ENCODE data around the gene TMEM254. TPM values are rescaled to one million over a fixed set of nuclear protein-coding genes. Genes with fewer than 3 reads are reported as not detected.

Gene TMEM254
- total and polyA plus RNA-seq, 2 of the 4 experiments (the other 2 are of a cell fraction), result 4.7 to 10.7 TPM

GRCh38 chr10:80081801-80082750, 3.6 kb downstream of the TMEM254 start (continued):
- no peak for TF ChIP-seq BHLHE40 (IDR thresholded peaks at IDR 0.05; ENCODE audit: low read depth, low read length)
- TF ChIP-seq NFE2L2 (IDR thresholded peaks at IDR 0.05; ENCODE audit: low read depth, low read length), result no peak

GRCh38 chr10:80090121-80090520, 11.7 kb downstream of the TMEM254 start:
- H3K79me1 ChIP-seq (ENCODE audit: low read depth in 1 of 2, low read length in 2 of 2), result no peaks in the 10 kb centered on the region
- no peaks in the 10 kb centered on the region for H3K9me3 ChIP-seq (ENCODE audit: control insufficient read depth, insufficient read depth, low read length)
- TF ChIP-seq MAFK (IDR thresholded peaks at IDR 0.05; ENCODE audit: low read depth, low read length) (no peak), CHD1 (IDR thresholded peaks at IDR 0.05; ENCODE audit: low read depth, low read length) (no peak), CTCF (conservative IDR thresholded peaks at IDR 0.05; ENCODE audit: low read depth, low read length) (no peak), CEBPB (IDR thresholded peaks at IDR 0.05; ENCODE audit: low read depth, low read length) (no peak), NFE2L2 (IDR thresholded peaks at IDR 0.05; ENCODE audit: low read depth, low read length) (no peak), RCOR1 (IDR thresholded peaks at IDR 0.05; ENCODE audit: insufficient replicate concordance, low read length) (no peak), MAZ (IDR thresholded peaks at IDR 0.05; ENCODE audit: borderline replicate concordance, low read depth, low read length) (no peak), FOS (IDR thresholded peaks at IDR 0.05; ENCODE audit: low read depth, low read length) (no peak), USF2 (IDR thresholded peaks at IDR 0.05; ENCODE audit: low read depth, low read length) (no peak), RAD21 (IDR thresholded peaks at IDR 0.05; ENCODE audit: low read length) (no peak)
- H2BK20ac ChIP-seq (ENCODE audit: low read depth, low read length), result no peak overlapping the region
- no peak overlapping the region for H3K27ac ChIP-seq (ENCODE audit: insufficient read depth, low read length)
- CTCF ChIA-PET, result no interaction called here
- H2AK5ac ChIP-seq (ENCODE audit: low read depth, low read length), result no peak overlapping the region
- no peak overlapping the region for H2BK15ac ChIP-seq (ENCODE audit: low read depth, low read length)
- no peak overlapping the region for H4K91ac ChIP-seq (ENCODE audit: insufficient read depth, low read depth, low read length)
- no CpG with 5 or more reads among the region's 2 CpGs for WGBS, 2 experiments (ENCODE audit: extremely low coverage in 2 of 2, insufficient read length in 1 of 2)
- no peak overlapping the region for H3K23ac ChIP-seq (ENCODE audit: low read depth, low read length)
- H4K5ac ChIP-seq (ENCODE audit: low read depth, low read length), result no peak overlapping the region
- ATAC-seq (ENCODE audit: low read depth) (no peak), DNase-seq (no peak)
- POLR2A ChIA-PET (ENCODE audit: unreplicated experiment), result interaction anchor here (0.7 kb wide), 1 partner anchor 11 kb away, joined by 3 read pairs; no protein-coding TSS in a partner anchor
- intact Hi-C loops (cut with micrococcal nuclease) (no loop called here), in situ Hi-C loops (cut with MboI; ENCODE audit: low sequenced_read_pairs) (no loop called here), dilution Hi-C loops (cut with HindIII; ENCODE audit: low sequenced_read_pairs, unreplicated experiment) (no loop called here)
- no peak overlapping the region for H3K56ac ChIP-seq (ENCODE audit: extremely low read depth, insufficient read depth, low read length)
- no peaks in the 10 kb centered on the region for H3K9me1 ChIP-seq (ENCODE audit: insufficient read depth, low read length)
- no peaks in the 10 kb centered on the region for H3K4me1 ChIP-seq (ENCODE audit: control insufficient read depth, insufficient read depth, low read length)
- no peak overlapping the region for H3K18ac ChIP-seq (ENCODE audit: low read depth, low read length)
- no peaks in the 10 kb centered on the region for H3K27me3 ChIP-seq (ENCODE audit: control insufficient read depth, insufficient read depth, low read length)
- H3K9ac ChIP-seq (ENCODE audit: low read depth, low read length), result no peak overlapping the region
- no peak overlapping the region for H3K4me3 ChIP-seq (ENCODE audit: insufficient read depth, low read depth, low read length)
- H2BK5ac ChIP-seq (ENCODE audit: low read depth, low read length, poor library complexity, severe bottlenecking), result no peak overlapping the region
- H3K36me3 ChIP-seq (ENCODE audit: control insufficient read depth, insufficient read depth, low read length), result peaks cover 1% of the 10 kb centered on the region; the same call in 1 of the 2 replicates
- no peak overlapping the region for H2BK120ac ChIP-seq (ENCODE audit: low read depth, low read length)
- no peak overlapping the region for H2AFZ ChIP-seq (replicated peaks; ENCODE audit: low read length, poor library complexity)
- H3K4me2 ChIP-seq (ENCODE audit: low read depth, low read length), result no peak overlapping the region
- H3K4ac ChIP-seq (ENCODE audit: low read depth, low read length), result no peak overlapping the region
- H4K8ac ChIP-seq (ENCODE audit: low read depth in 2 of 2, low read length in 2 of 2), result no peak overlapping the region
- H2AK9ac ChIP-seq (replicated peaks; ENCODE audit: low read depth, low read length, poor library complexity), result no peak overlapping the region
- H3K14ac ChIP-seq (replicated peaks; ENCODE audit: low read depth, low read length), result no peak overlapping the region
- BruUV-seq (replicated peaks), result no TSS peak
- no peaks in the 10 kb centered on the region for H4K20me1 ChIP-seq (ENCODE audit: insufficient read depth, low read length)
